OCI-LY1 (cell line): Measurements from ENCODE around the gene FRY.
A peak's percentile ranks its signal among the peaks of the same experiment; 100 is the strongest.

Source experiments
- H2AFZ ChIP-seq: fragments of 200-600 bp; sonication (generic), shearing (Covaris generic); 2 replicates; pipeline ENCODE4 v1.6.0; 2014; ENCODE audit warnings: antibody characterized with exemption, mild to moderate bottlenecking, low read length
- H3F3A ChIP-seq: fragments of 200-600 bp; sonication (generic), shearing (Covaris generic); 2 replicates; pipeline ENCODE4 v1.6.0; 2014; ENCODE audit warnings: mild to moderate bottlenecking, antibody characterized with exemption, low read length, moderate library complexity; ENCODE audit not compliant: insufficient read depth
- H3K27ac ChIP-seq: fragments of 200-600 bp; sonication (generic); 2 replicates; pipeline ENCODE4 v1.5.1; 2014; ENCODE audit warnings: low read length, mixed run types, mild to moderate bottlenecking, low read depth; ENCODE audit not compliant: poor library complexity, severe bottlenecking
- H3K27me3 ChIP-seq: fragments of 200-600 bp; sonication (generic); 2 replicates; pipeline ENCODE4 v1.6.0; 2014; ENCODE audit warnings: antibody characterized with exemption, mild to moderate bottlenecking, low read length, moderate library complexity; ENCODE audit not compliant: insufficient read depth
- H3K36me3 ChIP-seq: fragments of 200-600 bp; sonication (generic); 2 replicates; pipeline ENCODE4 v1.6.1; 2014; ENCODE audit warnings: mild to moderate bottlenecking, antibody characterized with exemption, low read length, moderate library complexity, mixed read lengths; ENCODE audit not compliant: insufficient read depth
- H3K4me1 ChIP-seq: fragments of 200-600 bp; sonication (generic); 2 replicates; pipeline ENCODE4 v1.5.1; 2014; ENCODE audit warnings: mild to moderate bottlenecking, low read length, moderate library complexity; ENCODE audit not compliant: insufficient read depth, severe bottlenecking
- H3K4me2 ChIP-seq: fragments of 200-600 bp; sonication (generic), shearing (Covaris generic); 2 replicates; pipeline ENCODE4 v1.6.1; 2014; ENCODE audit warnings: low read length
- H3K4me3 ChIP-seq: fragments of 200-600 bp; sonication (generic); 2 replicates; pipeline ENCODE4 v1.5.1; 2014; ENCODE audit warnings: low read length, low read depth, mild to moderate bottlenecking, mixed read lengths; ENCODE audit not compliant: poor library complexity, severe bottlenecking
- H3K79me2 ChIP-seq: fragments of 200-600 bp; shearing (Covaris generic); 2 replicates; pipeline ENCODE4 v1.6.1; 2016; ENCODE audit warnings: mixed run types, low read length, mixed read lengths; ENCODE audit not compliant: insufficient read depth
- H3K9ac ChIP-seq: fragments of 200-600 bp; sonication (generic), shearing (Covaris generic); 2 replicates; pipeline ENCODE4 v1.6.1; 2014; ENCODE audit warnings: mild to moderate bottlenecking, low read length, mixed read lengths
- H3K9me2 ChIP-seq: fragments of 200-600 bp; sonication (generic), shearing (Covaris generic); 2 replicates; pipeline ENCODE4 v1.6.1; 2014; ENCODE audit warnings: low read depth, mild to moderate bottlenecking, low read length, mixed read lengths
- H3K9me3 ChIP-seq: fragments of 200-600 bp; shearing (Covaris generic); 2 replicates; pipeline ENCODE4 v1.6.1; 2014; ENCODE audit warnings: low read length, mixed read lengths
- H4K20me1 ChIP-seq: fragments of 200-600 bp; sonication (generic), shearing (Covaris generic); 2 replicates; pipeline ENCODE4 v1.6.0; 2016; ENCODE audit warnings: mild to moderate bottlenecking, low read length; ENCODE audit not compliant: insufficient read depth
- EZH2 ChIP-seq: fragments of 200-600 bp; sonication (generic), shearing (Covaris generic); IDR thresholded peaks from 2 replicates; pipeline ENCODE4 v1.8.0; 2017; ENCODE audit warnings: borderline replicate concordance, mixed run types, mild to moderate bottlenecking, antibody characterized with exemption, low read length, moderate library complexity, mixed read lengths
- TF ChIP-seq, protein P1 (sequence below): fragments of 200-600 bp; sonication (generic), shearing (Covaris generic); IDR thresholded peaks from 2 replicates; pipeline ENCODE4 v1.5.1; 2017; ENCODE audit warnings: mild to moderate bottlenecking, antibody characterized with exemption, low read length, moderate library complexity, mixed read lengths

Gene FRY

DNA sequence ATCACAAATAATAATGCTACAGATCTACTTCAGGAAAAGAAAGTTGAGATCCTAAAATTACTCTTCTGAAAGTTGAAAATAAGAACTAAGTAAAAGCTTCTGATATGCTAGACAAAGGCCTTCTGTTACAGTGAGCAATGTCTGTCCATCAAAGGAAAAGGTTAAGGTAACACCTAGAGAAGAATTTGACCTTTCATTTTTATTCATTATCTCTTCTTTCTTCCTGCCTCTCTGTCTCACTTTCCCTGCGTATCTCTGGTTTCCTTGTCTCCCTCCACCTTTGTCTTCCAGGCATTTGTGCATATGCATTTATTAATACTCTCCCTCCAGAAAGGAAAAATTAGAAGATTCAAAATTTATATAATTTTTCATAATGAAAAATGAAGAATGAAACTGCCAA, 234.6 kb downstream of the FRY start:
- Histone ChIP-seq H3K9ac (no peak overlapping the region), H3K79me2 (no peaks in the 10 kb centered on the region), H3K27ac (no peak overlapping the region), H4K20me1 (no peaks in the 10 kb centered on the region), H3F3A (no peaks in the 10 kb centered on the region), H3K4me3 (no peak overlapping the region), H3K9me3 (no peaks in the 10 kb centered on the region), H3K4me2 (no peak overlapping the region), H3K36me3 (no peaks in the 10 kb centered on the region), H3K27me3 (no peaks in the 10 kb centered on the region), H2AFZ (no peak overlapping the region), H3K9me2 (no peaks in the 10 kb centered on the region), H3K4me1 (no peaks in the 10 kb centered on the region)
- TF ChIP-seq, protein P1, sequence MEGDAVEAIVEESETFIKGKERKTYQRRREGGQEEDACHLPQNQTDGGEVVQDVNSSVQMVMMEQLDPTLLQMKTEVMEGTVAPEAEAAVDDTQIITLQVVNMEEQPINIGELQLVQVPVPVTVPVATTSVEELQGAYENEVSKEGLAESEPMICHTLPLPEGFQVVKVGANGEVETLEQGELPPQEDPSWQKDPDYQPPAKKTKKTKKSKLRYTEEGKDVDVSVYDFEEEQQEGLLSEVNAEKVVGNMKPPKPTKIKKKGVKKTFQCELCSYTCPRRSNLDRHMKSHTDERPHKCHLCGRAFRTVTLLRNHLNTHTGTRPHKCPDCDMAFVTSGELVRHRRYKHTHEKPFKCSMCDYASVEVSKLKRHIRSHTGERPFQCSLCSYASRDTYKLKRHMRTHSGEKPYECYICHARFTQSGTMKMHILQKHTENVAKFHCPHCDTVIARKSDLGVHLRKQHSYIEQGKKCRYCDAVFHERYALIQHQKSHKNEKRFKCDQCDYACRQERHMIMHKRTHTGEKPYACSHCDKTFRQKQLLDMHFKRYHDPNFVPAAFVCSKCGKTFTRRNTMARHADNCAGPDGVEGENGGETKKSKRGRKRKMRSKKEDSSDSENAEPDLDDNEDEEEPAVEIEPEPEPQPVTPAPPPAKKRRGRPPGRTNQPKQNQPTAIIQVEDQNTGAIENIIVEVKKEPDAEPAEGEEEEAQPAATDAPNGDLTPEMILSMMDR: no peak
- no peak for TF ChIP-seq EZH2

DNA sequence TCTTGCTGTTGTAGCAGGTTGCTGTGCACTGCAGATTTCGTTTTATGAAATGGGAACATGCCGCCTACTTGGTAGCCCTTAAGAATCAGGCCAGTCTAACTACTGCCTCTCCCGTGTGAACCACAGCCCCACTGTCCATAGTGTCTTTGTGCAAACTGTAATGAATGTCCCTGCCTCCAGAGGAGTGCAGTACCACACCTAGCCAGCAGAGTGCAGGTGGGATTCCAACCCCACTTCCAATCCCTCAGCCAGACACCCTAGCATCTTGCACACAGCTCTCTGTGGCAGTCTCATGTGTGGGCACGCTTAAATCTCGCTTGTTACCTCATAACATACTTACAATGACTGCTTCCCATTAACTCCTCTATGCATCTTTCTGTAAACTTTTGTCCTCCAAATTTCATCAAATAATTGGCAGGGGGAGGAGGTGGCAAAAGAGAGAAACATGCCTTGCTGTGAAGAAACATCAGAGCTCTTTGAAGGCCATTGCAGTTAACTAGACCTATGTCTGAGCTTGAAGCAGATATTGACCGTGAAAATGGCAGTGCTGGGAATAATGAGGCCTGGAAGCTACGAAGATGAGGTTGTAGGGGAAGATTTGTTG, 236.4 kb downstream of the FRY start:
- H3K27ac ChIP-seq: no peak overlapping the region
- H3K27me3 ChIP-seq: no peaks in the 10 kb centered on the region
- H3K9me2 ChIP-seq: no peaks in the 10 kb centered on the region
- no peaks in the 10 kb centered on the region for H3K79me2 ChIP-seq
- H3F3A ChIP-seq: no peaks in the 10 kb centered on the region
- H3K9me3 ChIP-seq: no peaks in the 10 kb centered on the region
- TF ChIP-seq EZH2: no peak
- TF ChIP-seq, protein P1: peak; percentile 68
- H2AFZ ChIP-seq: no peak overlapping the region
- no peaks in the 10 kb centered on the region for H4K20me1 ChIP-seq
- no peak overlapping the region for H3K9ac ChIP-seq
- H3K4me2 ChIP-seq: no peak overlapping the region
- H3K4me1 ChIP-seq: no peaks in the 10 kb centered on the region
- H3K4me3 ChIP-seq: no peak overlapping the region
- no peaks in the 10 kb centered on the region for H3K36me3 ChIP-seq

DNA sequence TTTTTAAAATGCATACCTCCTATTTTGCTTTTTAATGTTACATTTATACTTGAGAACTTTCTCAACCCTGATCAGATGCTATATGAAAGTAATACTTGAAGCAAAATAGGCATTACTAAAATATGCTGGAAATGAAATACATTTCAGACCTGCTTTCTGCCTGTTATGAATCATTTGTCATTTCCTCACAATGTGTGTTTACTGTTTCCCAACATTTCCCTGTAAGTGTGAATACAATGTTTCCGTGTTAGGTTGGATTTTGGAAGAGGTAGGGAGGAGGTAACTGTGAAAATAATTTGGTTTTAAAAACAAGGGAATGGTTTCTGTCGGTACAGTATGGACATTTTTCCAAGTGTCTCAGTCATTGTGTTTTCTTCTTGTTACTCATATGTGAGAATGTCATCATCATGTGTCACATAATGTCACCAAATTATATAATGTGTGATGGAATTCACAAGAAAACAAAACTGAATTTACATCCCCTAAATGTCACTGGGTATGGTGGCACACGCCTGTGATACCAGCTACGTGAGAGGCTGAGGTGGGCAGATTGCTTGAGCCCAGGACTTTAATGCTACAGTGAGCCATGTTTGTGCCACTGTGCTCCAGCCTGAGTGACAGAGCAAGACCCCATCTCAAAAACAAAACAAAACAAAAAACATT, 240.6 kb downstream of the FRY start:
- TF ChIP-seq EZH2: no peak
- TF ChIP-seq, protein P1: no peak
- Histone ChIP-seq H3K4me3 (no peak overlapping the region), H3K4me2 (no peak overlapping the region), H2AFZ (no peak overlapping the region), H3K27me3 (no peaks in the 10 kb centered on the region), H3F3A (no peaks in the 10 kb centered on the region), H3K36me3 (no peaks in the 10 kb centered on the region), H3K9ac (no peak overlapping the region), H3K27ac (no peak overlapping the region), H3K4me1 (no peaks in the 10 kb centered on the region), H4K20me1 (no peaks in the 10 kb centered on the region), H3K9me3 (no peaks in the 10 kb centered on the region), H3K79me2 (no peaks in the 10 kb centered on the region), H3K9me2 (no peaks in the 10 kb centered on the region)
